NB4 (cell line): ENCODE measurements around the gene VPS35L.

Source experiments
- POLR2A ChIP-seq: IDR thresholded peaks from 2 replicates; pipeline ENCODE4 v1.6.1; 2011; ENCODE audit warnings: mild to moderate bottlenecking; ENCODE audit not compliant: insufficient read length; ENCODE audit errors: extremely low read depth
- TF ChIP-seq, protein P1 (sequence below): IDR thresholded peaks from one replicate; pipeline ENCODE4 v1.5.1; 2012; ENCODE audit warnings: low read depth, low read length

DNA sequence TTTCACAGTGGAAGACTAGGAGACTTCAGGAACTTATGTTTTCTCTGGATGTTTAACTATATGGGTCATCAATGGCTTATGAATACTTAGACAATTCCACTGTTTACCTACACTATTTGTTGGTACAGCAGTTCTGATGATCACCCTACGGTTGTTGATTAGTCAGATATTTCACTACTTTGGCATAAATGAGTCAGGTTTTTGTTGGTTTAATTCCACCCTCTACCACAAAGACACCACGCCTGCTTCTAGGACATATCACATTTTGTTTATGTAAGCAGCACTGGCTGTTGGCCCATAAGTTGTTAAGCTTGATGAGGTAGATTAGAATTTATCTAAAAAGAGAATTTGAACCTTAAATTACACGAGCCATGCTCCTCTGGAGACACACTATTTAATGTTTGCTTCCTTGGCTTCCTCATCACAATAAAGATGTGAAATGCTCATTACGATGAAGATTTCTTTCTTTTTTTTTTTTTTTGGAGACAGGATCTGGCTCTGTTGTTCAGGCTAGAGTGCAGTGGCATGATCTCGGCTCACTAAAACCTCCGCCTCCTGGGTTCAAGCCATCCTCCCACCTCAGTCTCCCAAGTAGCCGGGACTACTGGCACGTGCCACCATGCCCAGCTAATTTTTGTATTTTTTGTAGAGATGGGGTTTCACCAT lies 37.9 kb upstream of the VPS35L start:
- TF ChIP-seq, protein P1, sequence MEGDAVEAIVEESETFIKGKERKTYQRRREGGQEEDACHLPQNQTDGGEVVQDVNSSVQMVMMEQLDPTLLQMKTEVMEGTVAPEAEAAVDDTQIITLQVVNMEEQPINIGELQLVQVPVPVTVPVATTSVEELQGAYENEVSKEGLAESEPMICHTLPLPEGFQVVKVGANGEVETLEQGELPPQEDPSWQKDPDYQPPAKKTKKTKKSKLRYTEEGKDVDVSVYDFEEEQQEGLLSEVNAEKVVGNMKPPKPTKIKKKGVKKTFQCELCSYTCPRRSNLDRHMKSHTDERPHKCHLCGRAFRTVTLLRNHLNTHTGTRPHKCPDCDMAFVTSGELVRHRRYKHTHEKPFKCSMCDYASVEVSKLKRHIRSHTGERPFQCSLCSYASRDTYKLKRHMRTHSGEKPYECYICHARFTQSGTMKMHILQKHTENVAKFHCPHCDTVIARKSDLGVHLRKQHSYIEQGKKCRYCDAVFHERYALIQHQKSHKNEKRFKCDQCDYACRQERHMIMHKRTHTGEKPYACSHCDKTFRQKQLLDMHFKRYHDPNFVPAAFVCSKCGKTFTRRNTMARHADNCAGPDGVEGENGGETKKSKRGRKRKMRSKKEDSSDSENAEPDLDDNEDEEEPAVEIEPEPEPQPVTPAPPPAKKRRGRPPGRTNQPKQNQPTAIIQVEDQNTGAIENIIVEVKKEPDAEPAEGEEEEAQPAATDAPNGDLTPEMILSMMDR = no peak
- TF ChIP-seq POLR2A = no peak
